GM21825 (cell line): ENCODE results near the gene PTPRN2.

Experiments used
- ATAC-seq: cut with Tn5 transposase; IDR thresholded peaks from one replicate; pipeline ENCODE4 v1.9.1; 2021; ENCODE audit warnings: mild to moderate bottlenecking, moderate library complexity; ENCODE audit not compliant: unreplicated experiment

PTPRN2 gene

DNA sequence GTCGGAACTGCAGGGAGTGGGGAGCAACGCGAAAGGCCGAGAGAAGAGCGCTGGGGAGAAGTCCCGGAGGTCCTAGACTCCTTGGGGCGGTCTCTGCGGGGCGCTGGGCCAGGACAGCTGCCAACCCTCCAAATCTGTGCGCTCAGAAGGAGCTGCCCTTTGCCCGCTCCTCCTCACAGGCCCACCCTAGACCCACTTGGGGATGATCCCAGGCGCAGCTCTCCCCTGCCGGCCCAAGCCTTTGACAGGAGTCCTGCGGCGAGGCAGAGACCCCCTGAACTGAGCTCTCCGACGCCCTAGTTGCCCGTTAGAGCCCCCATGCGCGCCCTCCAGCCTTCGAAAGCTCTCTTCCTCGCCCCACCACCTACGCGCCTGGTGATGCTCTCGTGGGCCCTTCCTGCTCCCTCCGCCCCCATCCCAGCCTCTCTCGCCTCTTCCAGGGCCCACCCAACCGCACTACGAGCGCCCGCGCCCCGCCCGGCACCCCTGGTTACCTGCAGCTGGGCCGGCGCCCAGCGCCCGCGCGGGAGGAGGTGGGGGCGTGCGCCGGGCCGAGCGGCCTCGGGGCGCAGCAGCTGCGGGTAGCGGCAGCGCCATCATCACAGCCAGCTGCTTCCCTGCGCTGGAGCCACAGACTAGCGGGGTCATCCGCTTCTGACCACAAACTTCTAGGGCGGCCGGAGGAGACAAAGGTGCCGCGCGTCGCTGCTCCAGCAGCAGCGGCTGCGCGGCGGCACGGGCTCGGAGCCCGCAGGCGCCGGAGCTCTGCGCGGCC, 897.4 kb downstream of the PTPRN2 start:
- no peak for ATAC-seq

- no peak for ATAC-seq
These were observed 898.2 kb downstream of the PTPRN2 start for GRCh38 chr7:157689269-157690057.

- ATAC-seq, result no peak
These were observed 898.9 kb downstream of the PTPRN2 start for GRCh38 chr7:157688533-157689268.

DNA sequence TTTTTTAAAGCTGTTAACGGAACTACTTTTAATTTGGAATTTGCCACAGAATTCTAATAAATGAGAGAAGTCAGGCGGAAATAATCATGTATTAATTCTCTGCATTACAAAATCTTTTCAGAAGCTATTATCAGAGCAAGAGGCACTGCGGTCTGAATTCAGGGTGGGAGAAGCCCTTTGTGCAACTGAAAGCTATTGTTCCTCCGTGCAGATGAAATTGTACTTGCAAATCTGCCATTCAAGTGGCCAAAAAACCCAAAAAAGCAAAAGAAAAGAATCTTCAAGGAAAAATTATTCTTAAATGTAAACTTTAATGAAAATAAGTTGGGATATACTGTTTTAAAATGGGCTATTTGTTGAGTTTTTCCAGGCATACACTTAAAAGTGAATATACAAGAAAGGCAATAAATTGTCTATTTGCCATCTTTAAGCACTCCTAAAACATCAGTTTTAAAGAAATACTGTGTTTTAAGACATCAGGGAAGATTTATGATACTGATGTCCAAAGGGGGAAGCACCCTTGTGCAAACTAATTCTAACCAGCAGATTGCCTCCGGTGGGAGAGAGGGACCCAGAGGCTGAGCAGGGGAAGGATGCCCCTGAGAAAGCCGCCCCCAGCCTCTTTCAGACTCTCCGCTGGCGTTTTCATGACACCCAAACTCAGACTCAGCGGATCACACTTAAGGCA, 899.6 kb downstream of the PTPRN2 start:
- no peak for ATAC-seq

GRCh38 chr7:157687158-157687557, 900.5 kb downstream of the PTPRN2 start:
- ATAC-seq, result no peak

DNA sequence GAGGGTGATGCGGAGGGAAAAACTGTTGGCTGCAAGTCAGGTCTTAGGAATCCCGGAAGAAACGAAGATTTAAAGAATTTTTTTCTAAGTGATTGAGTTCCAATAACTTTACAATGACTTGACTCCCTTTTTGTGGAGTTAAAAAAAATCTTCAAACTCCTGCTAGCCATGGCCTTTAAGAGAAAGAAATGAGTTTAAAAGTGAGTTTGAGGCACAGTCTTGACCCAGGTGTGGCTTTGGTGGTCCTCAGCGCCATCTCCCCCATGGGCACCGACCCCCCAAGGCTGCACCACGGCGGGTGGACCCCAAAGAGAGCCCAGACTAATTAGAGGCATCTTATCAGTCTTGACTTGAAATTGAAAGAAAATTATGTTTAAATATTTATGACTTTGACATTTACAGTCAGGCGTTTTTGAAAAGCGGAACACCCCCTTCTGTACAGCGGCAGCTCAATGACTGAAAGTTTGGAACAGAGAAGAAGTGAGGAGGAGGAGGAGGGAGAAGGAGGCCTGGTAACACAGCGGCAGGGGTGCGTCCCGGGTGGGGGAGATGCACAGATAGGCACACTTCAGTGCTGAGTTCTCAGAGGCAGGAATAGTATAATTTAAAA, 901.2 kb downstream of the PTPRN2 start:
- no peak for ATAC-seq

- ATAC-seq, result no peak
These were observed 902.0 kb downstream of the PTPRN2 start for GRCh38 chr7:157685430-157686284.

GRCh38 chr7:157684909-157685429, 902.7 kb downstream of the PTPRN2 start:
- ATAC-seq, result no peak

DNA sequence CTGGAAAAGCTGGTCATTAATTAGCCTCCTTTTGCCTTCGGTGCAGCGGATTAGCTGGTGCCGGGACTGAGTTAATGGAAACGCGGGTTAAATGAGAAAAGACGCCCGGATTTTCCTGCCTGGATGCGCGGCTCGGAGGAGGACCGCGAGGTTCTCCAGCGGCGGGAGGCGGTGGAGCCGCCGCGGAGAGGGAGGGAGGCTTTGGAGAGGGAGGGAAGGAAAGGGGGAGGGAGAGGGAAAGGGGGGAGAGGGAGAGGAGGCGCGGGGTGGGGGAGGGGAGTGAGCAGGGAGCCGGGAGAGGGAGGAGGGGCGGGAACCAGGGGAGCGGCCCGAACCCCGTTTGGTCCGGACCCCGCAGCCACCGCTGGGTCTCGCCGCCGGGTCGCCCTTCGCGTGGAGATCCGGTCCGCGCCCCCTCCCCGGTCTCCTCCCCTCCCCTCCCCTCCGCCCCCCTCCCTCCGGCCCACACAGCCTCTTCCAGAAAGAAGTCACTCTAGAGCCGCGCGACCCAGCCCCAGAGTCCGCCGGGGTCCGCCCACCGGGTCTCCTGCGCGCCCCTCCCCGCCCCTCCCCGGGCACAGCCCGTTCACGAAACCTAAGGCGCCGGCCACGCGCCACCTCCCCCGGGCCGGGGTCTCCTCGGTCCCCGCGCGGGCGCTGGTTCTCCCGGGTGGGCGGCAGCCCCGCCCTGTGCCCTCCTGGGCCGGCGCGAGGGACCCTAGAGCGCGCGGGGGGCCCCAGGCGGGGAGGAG, 903.3 kb downstream of the PTPRN2 start:
- no peak for ATAC-seq

GRCh38 chr7:157683747-157684156, 903.9 kb downstream of the PTPRN2 start:
- no peak for ATAC-seq

DNA sequence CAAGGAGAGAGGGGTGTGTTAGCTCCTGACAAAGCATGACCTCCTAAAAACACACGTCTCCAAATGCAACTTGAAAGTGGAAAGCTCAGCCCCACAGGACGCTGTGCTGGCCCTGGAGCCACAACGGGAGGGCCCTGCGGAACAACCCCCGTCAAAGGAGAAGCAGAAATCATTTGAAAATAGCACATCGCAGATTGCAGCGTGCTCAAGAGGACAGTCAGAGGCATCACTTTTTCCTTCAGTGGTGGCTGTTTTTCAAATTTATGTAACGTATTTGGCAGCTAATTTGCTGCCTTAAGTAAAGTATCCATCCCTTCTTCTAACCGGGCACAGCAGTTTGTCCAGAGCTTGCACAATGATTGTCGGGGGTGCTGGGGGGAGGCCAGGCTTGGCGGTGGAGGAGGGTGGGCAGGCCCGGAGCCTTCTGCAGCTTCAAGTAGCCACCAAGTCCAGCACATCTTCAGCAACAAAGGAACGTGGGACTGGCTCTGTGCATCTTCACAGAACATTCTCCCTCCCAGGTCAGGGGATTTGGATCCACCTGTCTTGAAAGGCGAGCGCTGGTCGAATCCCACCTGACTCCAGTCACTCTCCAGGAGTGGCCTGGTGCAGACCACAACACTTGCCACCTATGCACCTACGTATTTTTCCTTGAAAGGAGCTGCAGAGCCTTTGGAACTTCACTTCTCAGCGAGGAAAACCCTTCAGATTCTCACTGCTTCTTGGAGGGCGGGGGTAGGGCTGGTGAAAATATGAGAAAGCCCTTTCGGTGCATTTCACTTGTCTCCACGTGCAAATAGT, 904.5 kb downstream of the PTPRN2 start:
- no peak for ATAC-seq

DNA sequence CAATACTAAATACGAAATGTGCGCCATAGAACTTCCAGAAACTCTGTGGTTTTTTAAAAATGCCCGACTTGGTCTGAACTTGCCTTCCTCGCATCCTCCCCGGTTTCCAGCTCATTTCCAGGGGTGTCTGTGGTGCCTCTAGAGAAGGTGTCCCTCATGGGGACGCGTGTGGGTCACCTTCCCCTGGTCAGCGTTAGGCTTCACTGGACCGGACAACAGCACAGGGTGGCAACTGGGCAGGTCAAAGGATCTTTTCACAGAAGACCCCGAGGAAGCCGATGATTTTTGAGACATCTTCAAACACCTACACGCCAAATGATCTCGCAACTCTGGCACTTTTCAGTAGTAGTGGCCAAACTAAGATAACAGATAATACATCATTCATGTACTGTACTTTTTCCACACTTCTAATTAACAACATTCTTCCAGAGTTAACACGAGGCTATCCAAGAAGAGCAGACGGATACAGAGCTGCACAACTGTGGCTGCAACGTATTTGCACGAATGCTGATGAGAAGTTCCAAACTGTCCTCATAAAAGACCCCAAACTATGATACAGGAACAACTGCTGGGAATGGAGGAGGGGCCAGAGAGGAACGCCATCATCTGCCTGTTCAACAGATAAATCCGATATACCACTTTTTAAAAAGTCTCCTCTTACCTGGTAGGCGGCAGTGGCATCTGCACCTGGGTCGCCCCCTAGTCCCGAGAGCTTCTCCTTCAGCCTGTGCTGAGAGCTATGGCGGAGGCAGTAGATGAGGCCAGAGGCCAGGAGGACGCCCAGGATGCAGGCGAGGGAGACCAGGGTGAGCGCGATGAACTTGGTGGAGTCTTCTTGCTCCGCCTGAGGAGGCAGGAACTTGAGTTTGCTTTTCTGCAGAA, 905.3 kb downstream of the PTPRN2 start:
- ATAC-seq, result no peak

- ATAC-seq, result no peak
These were observed 908.0 kb downstream of the PTPRN2 start for GRCh38 chr7:157679607-157680006.

GRCh38 chr7:157678501-157678900, 909.1 kb downstream of the PTPRN2 start:
- ATAC-seq, result no peak

GRCh38 chr7:157676456-157677255, 911.0 kb downstream of the PTPRN2 start:
- no peak for ATAC-seq

- no peak for ATAC-seq
These were observed 911.6 kb downstream of the PTPRN2 start for GRCh38 chr7:157676001-157676400.
